ENCODE results near the gene TREML1.

DNA sequence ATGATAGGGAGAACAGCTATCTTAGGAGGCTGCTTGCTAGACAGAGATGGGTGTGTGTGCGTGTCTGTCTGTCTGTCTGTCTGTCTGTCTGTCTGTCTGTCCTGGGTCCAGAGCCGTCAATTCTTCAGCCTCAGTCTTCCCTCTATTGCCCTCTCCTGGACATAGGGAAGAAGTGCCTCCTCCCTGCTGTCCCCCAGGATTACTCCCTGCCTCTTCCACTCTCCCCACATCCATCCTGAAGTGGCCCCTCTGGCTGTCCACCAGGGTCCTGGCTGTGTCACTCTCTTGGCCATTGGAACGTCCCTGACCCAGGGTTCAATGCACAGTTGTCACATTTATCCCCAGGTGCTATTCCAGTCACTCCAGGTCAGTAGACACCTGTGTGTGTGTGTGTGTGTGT lies 36.6 kb upstream of the TREML1 start:
- TF ChIP-seq, protein P1, sequence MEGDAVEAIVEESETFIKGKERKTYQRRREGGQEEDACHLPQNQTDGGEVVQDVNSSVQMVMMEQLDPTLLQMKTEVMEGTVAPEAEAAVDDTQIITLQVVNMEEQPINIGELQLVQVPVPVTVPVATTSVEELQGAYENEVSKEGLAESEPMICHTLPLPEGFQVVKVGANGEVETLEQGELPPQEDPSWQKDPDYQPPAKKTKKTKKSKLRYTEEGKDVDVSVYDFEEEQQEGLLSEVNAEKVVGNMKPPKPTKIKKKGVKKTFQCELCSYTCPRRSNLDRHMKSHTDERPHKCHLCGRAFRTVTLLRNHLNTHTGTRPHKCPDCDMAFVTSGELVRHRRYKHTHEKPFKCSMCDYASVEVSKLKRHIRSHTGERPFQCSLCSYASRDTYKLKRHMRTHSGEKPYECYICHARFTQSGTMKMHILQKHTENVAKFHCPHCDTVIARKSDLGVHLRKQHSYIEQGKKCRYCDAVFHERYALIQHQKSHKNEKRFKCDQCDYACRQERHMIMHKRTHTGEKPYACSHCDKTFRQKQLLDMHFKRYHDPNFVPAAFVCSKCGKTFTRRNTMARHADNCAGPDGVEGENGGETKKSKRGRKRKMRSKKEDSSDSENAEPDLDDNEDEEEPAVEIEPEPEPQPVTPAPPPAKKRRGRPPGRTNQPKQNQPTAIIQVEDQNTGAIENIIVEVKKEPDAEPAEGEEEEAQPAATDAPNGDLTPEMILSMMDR (conservative IDR thresholded peaks at IDR 0.05 in 1 of 2, IDR thresholded peaks at IDR 0.05 in 1 of 2; ENCODE audit: extremely low read depth in 1 of 2, insufficient read depth in 1 of 2, low read depth in 1 of 2, low read length in 2 of 2), result peak in 1 of 2 donors; percentile 2
- no peak for TF ChIP-seq EZH2 (IDR thresholded peaks at IDR 0.05; ENCODE audit: borderline replicate concordance, low read length)

Data from mammary epithelial cell (primary cell).